Measurements from ENCODE around the gene COL1A1.

COL1A1 gene

DNA sequence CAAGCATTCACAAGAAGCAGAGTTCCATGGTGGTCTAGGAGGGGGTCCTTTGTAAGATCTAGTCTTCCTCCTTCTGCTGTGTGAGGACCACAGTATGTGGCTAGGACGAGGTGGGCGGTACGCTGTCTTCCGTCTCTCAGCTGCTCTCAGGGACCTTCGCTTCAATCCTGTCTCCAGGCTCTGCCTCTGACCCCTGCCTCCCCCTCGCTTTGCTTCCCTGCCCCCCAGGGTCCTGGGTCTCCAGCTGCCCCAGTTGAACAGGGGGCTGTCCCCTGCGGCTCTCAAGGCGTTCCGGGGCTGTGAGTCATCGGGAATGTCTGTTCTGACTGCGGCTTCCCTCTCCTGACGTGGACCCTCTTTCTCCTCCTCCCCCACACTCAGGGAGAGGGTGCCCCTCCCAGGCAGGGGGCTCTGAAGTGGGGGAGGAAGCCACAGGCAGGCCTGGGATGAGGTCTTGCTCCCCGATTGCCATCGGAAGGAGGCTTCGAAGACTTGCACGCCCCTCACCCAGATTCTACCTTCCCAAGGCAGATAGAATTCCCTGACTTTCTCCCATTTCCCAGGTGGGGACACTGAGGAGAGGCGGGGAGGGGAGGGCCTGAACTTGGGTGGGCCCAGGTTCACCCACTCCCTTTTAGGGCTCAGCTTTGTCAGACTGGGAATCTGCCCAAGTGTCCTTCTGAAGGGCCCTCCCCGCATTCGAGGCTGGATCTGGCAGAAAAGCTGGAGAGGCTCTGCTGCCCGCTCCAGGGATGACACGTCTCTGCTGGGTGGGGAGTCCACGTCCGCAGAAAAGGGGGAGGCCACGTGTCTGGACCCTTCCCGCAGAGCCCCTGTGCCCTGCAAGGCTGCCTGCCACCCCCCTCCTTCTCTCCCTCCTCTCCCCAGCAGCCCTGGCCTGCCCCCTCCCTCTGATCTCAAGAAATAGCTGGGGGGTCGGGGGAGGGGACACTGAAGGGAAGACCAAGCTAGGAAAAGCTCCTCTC lies 9.1 kb upstream of the COL1A1 start:
- H3K4me3 ChIP-seq (ENCODE audit: low read length): no peak overlapping the region

DNA sequence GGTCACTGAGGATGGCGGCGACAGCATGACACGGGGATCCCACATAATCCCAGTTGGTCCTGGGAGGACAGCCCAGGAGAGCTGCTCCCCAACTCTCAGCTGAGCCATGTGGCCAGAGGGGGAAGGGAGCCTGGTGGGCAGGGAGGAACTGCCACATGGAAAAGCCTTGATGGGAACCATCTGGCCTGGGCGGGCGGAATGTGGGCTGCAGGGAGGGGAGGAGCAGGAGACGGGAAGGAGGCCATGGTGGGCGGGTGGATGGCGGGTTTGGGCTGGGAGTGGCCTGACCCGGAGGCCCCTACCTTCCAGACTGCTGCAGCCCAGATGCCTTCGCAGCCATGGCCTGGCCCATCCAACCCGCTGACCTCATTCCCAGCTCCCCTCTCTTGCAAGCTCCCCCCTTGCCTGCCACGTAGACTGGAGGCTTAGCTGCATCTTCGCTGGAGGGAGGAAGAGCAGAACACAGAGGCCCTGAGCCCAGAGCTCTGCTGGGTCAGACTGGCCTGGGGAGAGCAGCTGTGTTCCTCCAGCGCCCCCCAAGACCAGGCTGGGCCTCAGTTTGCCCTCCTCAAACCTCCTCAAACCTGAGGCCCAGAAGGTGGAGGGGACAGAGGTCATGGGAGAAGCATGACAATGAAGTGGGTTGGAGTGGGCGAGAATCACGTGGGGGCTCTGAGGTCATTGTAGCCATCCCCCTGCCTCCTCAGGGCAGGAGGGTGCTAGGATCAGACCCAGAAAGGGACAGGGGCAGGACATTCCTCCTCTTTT lies 8.2 kb upstream of the COL1A1 start:
- Histone ChIP-seq H3K27me3 (ENCODE audit: insufficient read depth, low read length) (peaks cover 27% of the 10 kb centered on the region), H3K36me3 (ENCODE audit: insufficient read depth, low read length) (no peaks in the 10 kb centered on the region), H2AFZ (ENCODE audit: low read depth, low read length) (no peak overlapping the region), H3K4me1 (ENCODE audit: insufficient read depth, low read length) (peaks cover 28% of the 10 kb centered on the region), H3K4me3 (ENCODE audit: low read length) (no peak overlapping the region), H3K9me3 (ENCODE audit: low read length) (no peaks in the 10 kb centered on the region)

More for the DNA sequence above, 9.1 kb upstream of the COL1A1 start:
- no peak overlapping the region for H2AFZ ChIP-seq (ENCODE audit: low read depth, low read length)
- H3K36me3 ChIP-seq (ENCODE audit: insufficient read depth, low read length): no peaks in the 10 kb centered on the region
- H3K9me3 ChIP-seq (ENCODE audit: low read length): no peaks in the 10 kb centered on the region
- H3K4me1 ChIP-seq (ENCODE audit: insufficient read depth, low read length): peaks cover 24% of the 10 kb centered on the region
- peaks cover 27% of the 10 kb centered on the region for H3K27me3 ChIP-seq (ENCODE audit: insufficient read depth, low read length)

GRCh38 chr17:50209133-50209471 lies 7.7 kb upstream of the COL1A1 start:
- Histone ChIP-seq H3K4me1 (ENCODE audit: insufficient read depth, low read length) (peaks cover 28% of the 10 kb centered on the region), H2AFZ (ENCODE audit: low read depth, low read length) (no peak overlapping the region), H3K4me3 (ENCODE audit: low read length) (no peak overlapping the region), H3K27me3 (ENCODE audit: insufficient read depth, low read length) (peaks cover 29% of the 10 kb centered on the region), H3K36me3 (ENCODE audit: insufficient read depth, low read length) (no peaks in the 10 kb centered on the region), H3K9me3 (ENCODE audit: low read length) (no peaks in the 10 kb centered on the region)

- Histone ChIP-seq H3K36me3 (ENCODE audit: insufficient read depth, low read length) (no peaks in the 10 kb centered on the region), H2AFZ (ENCODE audit: low read depth, low read length) (no peak overlapping the region), H3K27me3 (ENCODE audit: insufficient read depth, low read length) (peaks cover 34% of the 10 kb centered on the region), H3K4me1 (ENCODE audit: insufficient read depth, low read length) (peaks cover 28% of the 10 kb centered on the region), H3K4me3 (ENCODE audit: low read length) (no peak overlapping the region), H3K9me3 (ENCODE audit: low read length) (no peaks in the 10 kb centered on the region)
Measured at GRCh38 chr17:50208611-50209061, 7.2 kb upstream of the COL1A1 start.

DNA sequence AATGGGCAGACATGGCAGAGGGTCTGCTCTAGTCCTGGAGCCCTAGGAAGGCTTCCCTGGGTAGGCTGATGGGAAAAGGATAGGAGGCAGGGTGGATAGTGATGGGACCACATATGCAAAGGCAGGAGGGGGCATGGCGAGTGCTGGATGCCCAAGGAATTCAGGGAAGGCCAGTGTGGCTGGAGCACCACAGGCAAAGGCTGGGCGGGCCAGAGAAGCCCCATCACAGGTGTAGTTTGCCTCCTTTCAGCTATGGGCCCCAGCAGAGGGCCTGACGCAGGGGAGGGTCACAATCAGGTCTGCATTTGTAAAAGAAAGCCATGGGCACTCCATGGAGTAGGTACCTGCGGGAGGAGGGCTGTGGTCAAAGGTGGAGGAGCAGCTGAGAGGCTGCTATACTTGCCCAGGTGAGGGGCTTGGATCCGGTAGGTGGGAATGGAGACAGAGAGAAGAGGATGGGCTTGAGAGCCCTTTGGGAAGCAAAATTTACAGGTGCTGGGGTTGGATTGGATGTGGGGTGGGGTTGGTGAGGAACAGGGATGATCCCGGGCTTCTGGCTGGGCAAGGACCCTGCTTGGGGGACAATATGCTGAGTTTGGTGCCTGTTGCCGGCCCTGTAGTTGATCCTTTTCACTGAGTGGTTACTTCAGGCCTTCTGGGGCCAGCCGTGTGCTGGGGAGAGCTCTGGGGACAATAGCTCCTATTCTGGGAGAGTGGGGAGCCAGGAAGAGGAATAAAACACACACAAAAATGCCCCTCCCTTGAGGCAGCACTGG lies 6.5 kb upstream of the COL1A1 start:
- H3K4me1 ChIP-seq (ENCODE audit: insufficient read depth, low read length): peaks cover 28% of the 10 kb centered on the region
- H3K4me3 ChIP-seq (ENCODE audit: low read length): no peak overlapping the region
- H3K27me3 ChIP-seq (ENCODE audit: insufficient read depth, low read length): peaks cover 38% of the 10 kb centered on the region
- H3K9me3 ChIP-seq (ENCODE audit: low read length): no peaks in the 10 kb centered on the region
- H2AFZ ChIP-seq (ENCODE audit: low read depth, low read length): no peak overlapping the region
- no peaks in the 10 kb centered on the region for H3K36me3 ChIP-seq (ENCODE audit: insufficient read depth, low read length)

DNA sequence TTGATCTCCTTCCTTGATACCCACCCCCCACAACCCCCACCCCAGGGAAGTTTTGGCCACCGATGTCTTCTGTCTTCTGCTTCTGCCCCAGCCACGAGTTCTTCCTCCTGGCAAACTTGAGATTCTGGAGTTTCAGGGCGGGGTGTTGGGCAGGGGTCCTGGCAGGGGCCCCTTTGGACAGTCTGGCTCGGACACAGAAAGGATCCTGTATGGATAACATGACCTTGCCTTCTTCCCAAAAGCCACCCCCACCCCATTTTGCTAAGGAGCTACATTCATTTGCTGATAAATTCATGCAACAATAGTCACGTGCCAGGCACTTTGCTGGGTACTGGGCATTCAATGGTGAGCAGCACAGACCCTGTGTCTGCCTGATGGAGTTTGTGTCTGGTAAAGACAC lies 5.9 kb upstream of the COL1A1 start:
- peaks cover 28% of the 10 kb centered on the region for H3K4me1 ChIP-seq (ENCODE audit: insufficient read depth, low read length)
- H3K36me3 ChIP-seq (ENCODE audit: insufficient read depth, low read length): no peaks in the 10 kb centered on the region
- peaks cover 40% of the 10 kb centered on the region for H3K27me3 ChIP-seq (ENCODE audit: insufficient read depth, low read length)
- no peak overlapping the region for H3K4me3 ChIP-seq (ENCODE audit: low read length)
- no peaks in the 10 kb centered on the region for H3K9me3 ChIP-seq (ENCODE audit: low read length)
- no peak overlapping the region for H2AFZ ChIP-seq (ENCODE audit: low read depth, low read length)

DNA sequence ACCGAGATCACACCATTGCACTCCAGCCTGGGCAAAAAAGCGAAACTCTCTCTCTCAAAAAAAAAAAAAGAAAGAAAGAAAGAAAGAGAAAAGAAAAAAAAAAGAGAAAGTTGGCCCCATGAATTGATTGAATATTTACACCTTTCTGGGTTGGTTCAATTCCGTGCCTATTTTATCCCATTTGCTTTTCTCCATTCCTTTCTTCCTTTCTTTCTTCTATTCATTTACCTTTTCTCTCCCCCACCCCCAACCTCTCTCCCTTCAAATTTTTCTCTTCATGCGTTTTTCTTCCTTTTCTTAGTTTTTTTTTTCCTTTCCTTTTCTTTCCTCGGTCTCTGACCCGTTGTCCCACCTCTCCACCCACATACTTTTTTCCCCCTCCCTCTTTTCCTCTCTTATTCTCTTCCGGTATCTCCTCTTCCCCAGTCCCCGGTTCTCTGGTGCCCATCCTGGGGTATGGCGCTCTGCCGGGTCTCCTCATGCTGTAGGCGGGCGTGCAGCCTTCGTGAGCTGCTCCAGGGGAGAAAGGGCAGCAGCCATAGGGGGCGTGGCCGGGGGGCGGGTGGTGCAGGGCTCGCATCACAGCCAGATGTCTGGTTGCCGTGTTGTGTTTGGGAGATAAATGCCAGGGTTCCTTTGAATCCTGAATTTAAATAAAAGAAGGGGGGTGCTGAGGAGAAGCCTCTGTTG lies 5.3 kb upstream of the COL1A1 start:
- no peak overlapping the region for H2AFZ ChIP-seq (ENCODE audit: low read depth, low read length)
- H3K4me1 ChIP-seq (ENCODE audit: insufficient read depth, low read length): peaks cover 28% of the 10 kb centered on the region
- H3K4me3 ChIP-seq (ENCODE audit: low read length): no peak overlapping the region
- H3K27me3 ChIP-seq (ENCODE audit: insufficient read depth, low read length): peaks cover 45% of the 10 kb centered on the region
- no peaks in the 10 kb centered on the region for H3K36me3 ChIP-seq (ENCODE audit: insufficient read depth, low read length)
- H3K9me3 ChIP-seq (ENCODE audit: low read length): no peaks in the 10 kb centered on the region

DNA sequence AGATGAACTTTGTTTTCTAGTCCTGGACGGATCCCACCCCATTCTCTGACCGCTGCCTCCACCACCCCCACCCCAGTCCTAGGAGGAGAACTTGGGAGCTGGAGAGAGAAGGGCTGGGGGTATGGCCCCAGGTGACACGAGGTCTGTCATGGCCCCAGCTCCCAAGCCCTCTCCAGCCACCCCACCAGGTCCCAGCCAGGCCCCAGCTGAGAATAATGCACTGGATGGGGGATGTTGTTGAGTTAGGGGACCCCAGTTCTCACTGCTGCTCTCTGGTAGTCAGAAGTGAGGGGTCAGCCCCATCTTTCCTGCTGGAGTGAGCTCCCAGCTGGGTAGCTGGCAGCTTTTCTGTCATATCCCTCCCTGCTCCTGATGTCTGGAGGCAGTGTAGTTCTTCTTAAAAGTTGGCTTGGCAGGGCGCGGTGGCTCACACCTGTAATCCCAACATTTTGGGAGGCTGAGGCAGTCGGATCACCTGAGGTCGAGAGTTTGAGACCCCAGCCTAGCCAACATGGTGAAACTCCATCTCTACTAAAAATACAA lies 4.6 kb upstream of the COL1A1 start:
- H3K4me1 ChIP-seq (ENCODE audit: insufficient read depth, low read length): peaks cover 27% of the 10 kb centered on the region
- no peaks in the 10 kb centered on the region for H3K36me3 ChIP-seq (ENCODE audit: insufficient read depth, low read length)
- H2AFZ ChIP-seq (ENCODE audit: low read depth, low read length): no peak overlapping the region
- no peaks in the 10 kb centered on the region for H3K9me3 ChIP-seq (ENCODE audit: low read length)
- H3K4me3 ChIP-seq (ENCODE audit: low read length): no peak overlapping the region
- peaks cover 52% of the 10 kb centered on the region for H3K27me3 ChIP-seq (ENCODE audit: insufficient read depth, low read length)

- Histone ChIP-seq H3K36me3 (ENCODE audit: insufficient read depth, low read length) (no peaks in the 10 kb centered on the region), H3K4me3 (ENCODE audit: low read length) (no peak overlapping the region), H3K27me3 (ENCODE audit: insufficient read depth, low read length) (peaks cover 55% of the 10 kb centered on the region), H3K4me1 (ENCODE audit: insufficient read depth, low read length) (peaks cover 20% of the 10 kb centered on the region), H2AFZ (ENCODE audit: low read depth, low read length) (no peak overlapping the region), H3K9me3 (ENCODE audit: low read length) (no peaks in the 10 kb centered on the region)
Measured at GRCh38 chr17:50205111-50205962, 3.9 kb upstream of the COL1A1 start.

DNA sequence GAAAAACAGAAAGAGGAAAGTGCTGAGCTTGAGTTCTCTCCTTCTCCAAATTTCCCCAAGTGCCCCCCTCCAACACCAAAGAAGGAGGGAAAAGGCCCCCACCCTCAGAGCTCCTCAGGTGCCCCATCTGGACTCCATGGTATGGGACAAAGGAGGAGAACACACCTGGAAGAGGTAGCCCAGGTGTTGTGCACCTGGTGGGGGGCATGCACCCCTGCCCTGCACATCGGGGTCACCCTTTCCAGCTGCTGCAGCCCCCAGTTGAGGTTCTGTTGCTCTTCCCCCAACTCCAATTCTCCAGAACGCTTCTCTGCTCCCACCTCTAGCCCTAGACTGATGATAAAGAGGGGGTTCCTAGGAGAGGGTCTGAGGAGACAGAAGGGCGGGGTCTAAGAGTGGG lies 3.0 kb upstream of the COL1A1 start:
- Histone ChIP-seq H3K27me3 (ENCODE audit: insufficient read depth, low read length) (peaks cover 54% of the 10 kb centered on the region), H3K4me1 (ENCODE audit: insufficient read depth, low read length) (peaks cover 14% of the 10 kb centered on the region), H3K36me3 (ENCODE audit: insufficient read depth, low read length) (no peaks in the 10 kb centered on the region), H2AFZ (ENCODE audit: low read depth, low read length) (no peak overlapping the region), H3K9me3 (ENCODE audit: low read length) (no peaks in the 10 kb centered on the region), H3K4me3 (ENCODE audit: low read length) (no peak overlapping the region)

DNA sequence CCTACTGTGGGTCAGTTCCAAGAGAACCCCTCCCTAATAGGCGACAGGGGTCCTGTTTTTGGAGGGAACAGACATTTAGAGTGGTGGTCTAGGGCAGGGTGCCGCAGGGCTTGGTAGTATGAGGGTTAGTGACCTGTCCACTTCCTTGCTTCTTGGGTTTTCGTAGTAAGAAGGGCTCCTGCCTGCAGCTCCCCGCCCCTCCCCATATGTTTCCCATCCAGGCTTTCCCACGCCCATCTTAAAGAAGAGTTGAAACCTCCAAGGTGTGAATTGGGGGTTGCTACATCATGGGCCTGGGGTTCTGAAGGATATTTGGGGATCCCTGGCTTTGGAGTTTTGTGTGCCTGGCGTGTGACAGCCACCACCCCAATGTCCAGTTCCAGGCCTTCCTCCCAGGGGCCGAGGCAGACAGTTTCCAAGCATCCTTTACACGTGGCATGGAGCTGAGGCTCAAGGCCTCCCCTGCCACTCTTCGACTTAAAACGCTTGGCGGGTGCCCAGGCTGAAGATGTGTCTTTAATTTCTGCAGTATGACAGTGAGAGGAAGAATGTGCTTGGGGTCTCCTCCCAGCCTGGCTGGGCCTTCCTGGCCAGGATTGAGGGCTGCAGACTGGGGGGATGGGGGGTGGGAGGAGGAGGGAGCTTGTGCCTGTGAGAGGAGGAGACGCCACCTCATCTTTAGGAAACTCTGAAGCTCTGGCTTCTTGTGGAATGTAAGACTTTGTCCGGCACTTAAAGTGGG lies 2.3 kb upstream of the COL1A1 start:
- Histone ChIP-seq H3K36me3 (ENCODE audit: insufficient read depth, low read length) (no peaks in the 10 kb centered on the region), H2AFZ (ENCODE audit: low read depth, low read length) (no peak overlapping the region), H3K9me3 (ENCODE audit: low read length) (no peaks in the 10 kb centered on the region), H3K27me3 (ENCODE audit: insufficient read depth, low read length) (peaks cover 51% of the 10 kb centered on the region), H3K4me3 (ENCODE audit: low read length) (no peak overlapping the region), H3K4me1 (ENCODE audit: insufficient read depth, low read length) (peaks cover 11% of the 10 kb centered on the region)

Measured in neuron (in vitro differentiated cells).